Measurements from ENCODE around the gene SUSD6.

SUSD6 gene

DNA sequence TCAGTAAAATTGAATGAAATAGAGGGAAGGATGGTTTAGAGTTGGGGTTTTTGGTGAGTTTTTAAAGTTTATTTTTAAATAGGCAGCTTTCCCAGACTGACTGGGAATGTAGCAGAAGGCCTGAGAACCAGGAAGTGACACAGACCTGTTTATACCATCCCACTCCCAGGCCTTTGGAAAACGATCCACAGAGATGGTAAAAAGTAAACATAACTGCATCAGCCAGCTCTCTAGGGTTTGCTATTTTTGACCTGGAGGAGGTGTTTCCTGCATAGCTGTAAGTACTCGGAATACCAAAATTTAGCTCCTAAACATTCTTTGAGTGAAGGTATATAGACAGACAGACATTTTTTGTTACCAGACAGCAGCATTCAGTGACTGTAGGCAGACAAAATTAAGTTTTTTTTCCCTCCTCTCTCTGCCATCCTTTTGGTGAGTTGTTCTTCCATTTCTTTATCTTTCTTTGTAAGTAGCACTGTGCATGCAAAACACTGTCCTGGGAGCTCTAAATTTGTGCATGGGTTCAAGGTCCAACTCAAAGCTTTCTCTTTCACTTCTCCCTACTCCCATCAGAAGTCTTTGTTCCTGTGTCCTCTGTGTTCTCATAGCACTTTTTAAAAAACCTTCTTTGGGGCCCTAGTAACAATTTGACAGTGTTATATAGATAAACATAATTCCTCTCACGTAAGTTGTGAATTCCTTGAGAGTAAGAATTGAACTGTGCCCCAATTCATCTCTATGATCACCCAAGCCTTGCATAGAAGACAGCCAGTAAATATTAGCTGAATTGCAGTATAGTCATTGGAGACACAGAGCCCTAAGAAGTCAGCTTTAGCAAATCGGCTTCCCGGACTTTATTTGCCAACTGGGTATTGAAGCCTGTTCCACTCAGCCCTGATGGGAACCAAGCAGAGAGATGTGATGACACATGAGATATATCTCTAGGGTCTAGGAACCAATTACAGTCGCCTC, 37.4 kb downstream of the SUSD6 start:
- DNase-seq (ENCODE audit: low spot score) = peak; percentile 63

DNA sequence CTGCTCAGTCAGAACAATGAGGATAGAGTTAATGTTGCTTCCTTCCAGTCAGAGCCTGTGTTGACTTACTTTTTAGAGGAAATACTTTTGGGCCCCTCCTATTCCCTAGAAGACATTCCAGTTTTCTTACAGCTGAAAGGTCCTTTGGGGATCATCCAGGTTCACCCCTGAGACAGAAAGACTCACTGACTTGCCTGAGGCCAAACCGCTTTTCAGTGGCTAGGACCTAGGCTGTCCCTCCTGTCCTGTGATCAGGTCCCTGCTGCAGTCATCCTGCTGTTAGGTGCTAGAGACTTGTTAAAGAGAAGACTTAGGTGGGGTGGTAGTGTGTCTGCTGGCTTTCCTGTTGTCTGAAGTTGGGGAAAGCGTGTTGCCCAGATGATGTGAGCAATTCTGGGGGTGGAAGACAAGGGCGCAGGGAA, 39.6 kb downstream of the SUSD6 start:
- no peak for DNase-seq (ENCODE audit: low spot score)

DNA sequence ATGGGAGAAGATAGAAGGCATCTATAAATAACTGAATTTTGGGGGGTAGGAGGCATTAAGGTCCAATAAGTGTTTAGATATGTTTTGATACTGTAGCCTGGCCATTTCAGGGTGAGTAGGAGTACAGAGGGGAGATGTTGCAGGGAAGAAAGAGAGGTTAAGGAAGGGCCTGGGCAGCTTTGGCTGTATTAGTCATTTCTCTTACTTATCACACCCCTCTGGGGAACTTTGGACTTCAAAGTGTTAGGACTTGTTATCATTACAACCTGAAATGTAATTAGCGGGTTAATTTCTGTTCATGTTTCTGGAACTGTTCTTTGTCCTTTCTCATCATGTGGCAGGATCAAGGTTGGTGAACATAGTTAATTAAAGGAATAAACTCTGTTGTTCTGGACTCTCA, 40.3 kb downstream of the SUSD6 start:
- DNase-seq (ENCODE audit: low spot score) = no peak

DNA sequence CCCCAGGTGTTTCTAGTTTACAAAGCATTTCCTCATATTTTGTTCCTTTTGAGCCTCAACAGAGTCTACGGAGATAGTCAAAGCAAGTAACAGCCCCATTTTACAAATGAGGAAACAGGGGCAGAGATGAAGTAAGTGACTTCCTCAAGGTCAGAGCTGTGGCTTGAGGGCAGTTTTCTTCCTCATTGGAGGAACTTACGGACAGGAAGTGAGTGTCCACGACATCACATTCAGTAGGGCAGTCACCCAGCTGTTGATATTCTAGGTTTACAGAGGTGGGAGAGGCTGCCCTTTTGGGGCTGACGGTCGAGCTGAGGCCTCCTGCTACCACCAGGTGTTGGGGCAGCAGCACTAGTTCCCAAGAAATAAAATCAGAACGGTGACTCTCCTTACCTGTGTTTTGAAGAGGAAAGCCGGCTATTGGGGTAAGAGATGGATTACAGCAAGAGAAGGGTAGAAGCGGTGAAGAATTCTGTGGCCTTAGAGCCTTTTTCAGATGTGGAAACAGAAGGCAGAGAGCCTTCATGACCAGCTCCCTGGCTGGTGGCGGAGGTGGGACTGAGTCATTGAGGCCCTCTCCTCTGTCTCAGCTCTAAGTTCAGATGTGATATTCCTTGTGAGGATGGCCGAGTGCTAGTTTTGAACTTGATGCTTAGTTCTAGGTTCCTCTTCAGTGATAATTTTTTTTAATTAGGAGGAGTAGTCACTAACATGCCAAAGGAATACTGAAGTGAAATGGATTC, 41.7 kb downstream of the SUSD6 start:
- no peak for DNase-seq (ENCODE audit: low spot score)

- DNase-seq (ENCODE audit: low spot score) = no peak
Observed at GRCh38 chr14:69654116-69654515, 42.7 kb downstream of the SUSD6 start.

- peak; percentile 77 for DNase-seq (ENCODE audit: low spot score)
Observed at GRCh38 chr14:69657950-69658355, 46.6 kb downstream of the SUSD6 start.

DNA sequence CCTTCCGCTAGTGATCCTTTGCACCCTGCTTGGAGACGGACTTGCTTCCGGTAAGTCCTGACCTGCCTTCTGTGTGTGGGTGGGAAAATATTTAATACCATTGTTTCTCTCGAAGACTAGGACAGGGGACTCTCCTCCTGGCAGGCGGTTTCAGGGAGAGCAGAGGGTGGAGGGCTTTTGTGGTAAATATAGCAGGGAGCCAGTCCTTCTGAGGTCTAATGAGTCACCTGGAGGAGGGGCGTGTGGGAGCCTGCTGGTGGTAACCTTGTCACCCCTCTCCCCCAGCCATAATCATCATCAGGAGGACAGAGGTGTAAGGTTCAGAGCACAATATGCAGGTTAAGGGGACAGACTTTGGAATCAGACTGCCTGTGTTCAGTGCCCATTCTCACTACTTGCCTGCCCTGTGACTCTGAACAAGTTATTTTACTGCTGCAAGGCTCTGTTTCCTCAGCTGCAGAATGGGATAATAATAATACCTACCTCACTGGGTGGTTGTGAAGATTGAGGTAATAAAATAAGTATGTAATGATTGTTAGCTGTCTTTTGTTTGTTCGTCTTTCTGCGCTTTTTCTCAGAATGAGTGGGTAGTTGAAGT, 47.4 kb downstream of the SUSD6 start:
- no peak for DNase-seq (ENCODE audit: low spot score)

DNA sequence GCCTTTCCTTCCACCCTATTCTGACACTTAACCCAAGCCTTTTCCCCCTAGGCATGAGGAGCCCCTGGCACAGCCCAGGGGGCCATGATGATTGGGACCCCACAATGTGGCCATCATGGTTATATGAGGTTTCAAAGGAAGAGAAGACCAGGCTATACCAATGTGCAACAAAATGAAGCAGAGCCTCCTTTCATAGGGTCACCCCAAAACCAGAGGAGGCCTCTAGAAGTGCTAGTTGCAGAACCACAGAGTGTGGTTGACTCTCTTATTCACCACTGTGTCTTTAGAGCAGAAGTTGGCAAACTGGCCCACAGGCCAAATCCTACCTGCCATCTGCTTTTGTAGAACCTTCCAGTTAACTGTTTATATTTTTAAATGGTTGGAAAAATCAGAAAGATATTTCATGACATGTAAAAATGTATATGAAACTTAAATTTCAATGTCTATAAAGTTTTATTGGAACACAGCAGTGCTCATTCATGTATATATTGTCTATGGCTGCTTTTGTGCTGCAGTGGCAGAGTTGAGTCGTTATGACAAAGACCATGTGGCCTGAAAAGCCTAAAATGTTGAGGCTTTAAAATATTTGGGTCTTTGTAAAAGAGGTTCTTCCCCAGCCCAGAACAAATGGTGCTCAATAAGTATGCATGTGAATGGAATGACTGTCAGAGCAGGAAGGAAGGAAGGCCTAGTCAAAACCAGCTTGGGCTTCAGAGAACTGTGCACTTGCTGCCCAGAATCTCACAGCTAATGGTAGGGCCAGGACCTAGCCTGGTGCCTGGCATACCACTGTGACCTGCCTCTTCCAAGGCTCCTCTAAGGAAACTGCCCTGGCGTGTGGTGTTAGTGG, 49.2 kb downstream of the SUSD6 start:
- no peak for DNase-seq (ENCODE audit: low spot score)

GRCh38 chr14:69661194-69661537, 49.8 kb downstream of the SUSD6 start:
- no peak for DNase-seq (ENCODE audit: low spot score)

DNA sequence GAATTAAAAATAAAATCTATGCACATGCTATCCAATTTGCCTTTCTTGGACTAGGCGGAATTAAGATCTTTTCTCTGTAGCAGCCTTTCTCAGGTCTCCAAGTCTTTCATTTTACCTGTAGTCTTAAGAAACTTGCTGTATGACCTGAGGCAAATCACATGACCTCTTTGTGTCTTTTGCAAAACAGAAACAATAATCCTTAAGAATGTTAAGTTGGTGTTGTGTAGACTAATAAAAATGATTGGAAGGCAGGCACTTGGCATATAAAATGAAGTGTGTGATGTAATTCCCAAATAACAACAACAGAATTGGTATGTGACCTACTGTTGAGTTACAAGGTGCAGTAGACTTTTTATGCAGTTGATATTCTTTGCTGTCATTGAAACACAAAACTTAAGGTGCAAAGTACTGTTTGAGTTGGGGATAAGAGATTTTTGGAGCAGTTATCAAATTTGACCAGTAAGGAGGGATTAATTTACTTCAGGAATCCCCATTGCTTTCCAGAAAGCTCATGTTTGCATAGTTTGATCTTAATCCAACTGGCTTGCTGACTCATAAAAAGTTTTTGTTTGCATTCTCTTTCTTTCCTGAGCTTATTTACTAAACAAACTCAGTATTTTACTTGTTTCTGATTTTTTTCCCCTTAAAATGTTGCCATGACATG, 51.4 kb downstream of the SUSD6 start:
- DNase-seq (ENCODE audit: low spot score) = peak; percentile 25

GRCh38 chr14:69663300-69663643, 51.9 kb downstream of the SUSD6 start:
- DNase-seq (ENCODE audit: low spot score) = no peak

- no peak for DNase-seq (ENCODE audit: low spot score)
Observed at GRCh38 chr14:69664265-69664664, 52.9 kb downstream of the SUSD6 start.

DNA sequence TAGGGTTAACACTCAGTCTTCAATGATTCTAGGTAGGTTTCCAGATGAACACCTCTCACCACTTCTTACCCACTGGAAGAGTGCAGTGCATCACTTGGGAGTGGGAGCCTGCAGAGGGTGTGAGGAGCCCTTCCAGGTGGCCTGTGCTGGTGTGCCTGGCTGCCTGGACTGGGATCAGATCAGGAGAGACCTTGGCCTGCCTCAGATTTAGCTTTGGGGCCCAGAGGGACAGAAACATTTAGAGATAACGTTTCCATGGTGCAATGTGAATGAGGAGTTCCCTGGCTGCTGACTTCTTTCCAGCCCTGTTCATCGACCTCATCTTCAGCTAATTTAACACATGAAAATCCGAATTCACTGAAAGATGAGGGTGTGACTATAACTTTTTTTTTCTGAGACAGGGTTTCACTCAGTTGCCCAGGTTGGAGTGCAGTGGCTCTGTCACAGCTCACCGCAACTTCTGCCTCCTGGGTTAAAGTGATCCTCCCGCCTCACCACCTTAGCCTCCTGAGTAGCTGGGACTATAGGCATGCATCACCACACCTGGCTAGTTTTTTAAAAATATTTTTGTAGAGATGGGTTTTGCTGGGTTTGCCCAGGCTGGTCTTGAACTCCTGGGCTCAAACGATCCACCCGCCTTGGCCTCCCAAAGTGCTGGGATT, 53.6 kb downstream of the SUSD6 start:
- DNase-seq (ENCODE audit: low spot score) = no peak

GRCh38 chr14:69665631-69666030, 54.2 kb downstream of the SUSD6 start:
- DNase-seq (ENCODE audit: low spot score) = peak; percentile 39

DNA sequence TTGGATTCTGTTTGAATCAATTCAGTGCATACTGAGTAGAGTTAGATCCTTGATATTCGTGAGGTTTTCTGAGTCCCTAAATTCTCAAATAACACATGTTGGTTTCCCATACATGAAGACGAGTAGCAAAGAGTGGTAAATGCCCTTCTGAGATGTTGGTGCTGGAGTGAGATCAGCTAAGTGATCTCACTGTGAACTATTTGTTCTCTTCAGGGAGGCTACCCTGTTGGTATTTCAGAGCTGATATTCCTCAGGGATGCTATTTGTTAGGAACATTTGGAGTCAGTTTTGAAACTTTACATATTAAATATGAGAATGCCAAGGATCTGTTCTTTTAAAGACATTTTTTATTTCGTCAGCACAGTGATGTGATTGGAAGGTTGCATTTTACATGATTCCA, 54.7 kb downstream of the SUSD6 start:
- DNase-seq (ENCODE audit: low spot score) = peak; percentile 20

GRCh38 chr14:69666690-69667211, 55.4 kb downstream of the SUSD6 start:
- DNase-seq (ENCODE audit: low spot score) = peak; percentile 60

DNA sequence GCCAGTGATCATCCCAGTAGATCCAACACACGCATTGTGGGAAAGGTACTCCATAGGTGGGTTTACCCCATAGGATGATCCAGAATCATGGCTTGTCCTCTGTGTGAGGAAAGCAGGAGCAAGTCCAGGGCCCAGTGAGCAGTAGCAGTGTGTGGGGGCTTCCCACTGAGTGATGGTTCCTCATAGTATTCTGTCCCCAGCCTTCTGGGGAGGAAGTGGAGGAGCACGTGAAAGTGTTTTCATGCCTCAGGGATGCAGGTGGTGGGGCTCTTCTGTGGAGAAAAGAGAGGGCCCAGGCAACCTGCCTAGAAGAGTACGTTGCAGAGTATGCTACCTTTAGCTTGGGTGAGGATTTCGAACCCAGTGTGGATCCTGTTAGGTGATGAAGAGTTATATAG, 56.5 kb downstream of the SUSD6 start:
- no peak for DNase-seq (ENCODE audit: low spot score)

- DNase-seq (ENCODE audit: low spot score) = no peak
Observed at GRCh38 chr14:69669375-69669774, 58.0 kb downstream of the SUSD6 start.

GRCh38 chr14:69670093-69670492, 58.7 kb downstream of the SUSD6 start:
- DNase-seq (ENCODE audit: low spot score) = no peak

DNA sequence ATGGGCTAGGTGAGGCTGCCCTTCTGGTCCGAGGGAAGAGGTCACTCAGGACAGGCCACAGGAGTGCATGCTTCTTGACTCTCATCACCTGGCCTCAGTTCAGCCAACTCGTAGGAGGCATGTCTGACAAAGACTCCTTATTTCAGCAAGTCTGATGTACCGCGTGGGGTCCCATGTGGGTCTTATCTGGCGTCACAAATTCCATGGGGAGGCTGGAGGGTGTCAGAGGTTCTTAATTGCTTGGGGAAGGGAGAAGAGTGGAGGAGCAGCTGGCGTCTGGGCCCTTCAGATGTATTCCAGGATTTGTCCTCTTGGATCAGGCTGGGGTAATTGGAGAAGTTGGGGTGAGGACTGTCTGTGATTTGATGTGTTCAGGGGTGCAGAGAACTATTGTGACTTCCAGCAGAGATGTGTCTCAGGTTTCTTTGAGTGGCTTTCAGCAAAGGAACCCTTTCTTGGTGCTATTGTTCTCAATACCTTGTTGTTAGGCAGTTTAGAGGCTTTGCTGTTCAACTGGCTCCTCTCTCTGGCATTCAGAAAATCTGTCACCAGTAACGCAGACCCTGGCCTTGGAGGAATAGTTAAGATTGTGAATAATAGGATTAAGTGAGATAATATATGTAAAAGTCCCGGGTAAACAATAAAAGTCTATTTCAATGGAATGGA, 60.1 kb downstream of the SUSD6 start:
- no peak for DNase-seq (ENCODE audit: low spot score)

All from GM03348 (cell line).